HEK293T (cell line): ENCODE results near the gene ALCAM.

ENCODE experiments used
- CTCF ChIA-PET: fragments of 350-600 bp; formaldehyde crosslinking; extraction: SDS; loops from one replicate; lab custom pipeline; 2021; ENCODE audit warnings: antibody characterized with exemption, inconsistent platforms; lab: Yijun Ruan, JAX
- POLR2A ChIA-PET: fragments of 350-600 bp; formaldehyde crosslinking; extraction: SDS; loops from one replicate; lab custom pipeline; 2020; ENCODE audit warnings: antibody characterized with exemption, inconsistent platforms; lab: Yijun Ruan, JAX
- DNase-seq: peaks from one replicate; pipeline ENCODE4 v3.0.0; 2012; ENCODE audit warnings: mixed read lengths; ENCODE audit errors: extremely low spot score
- ARNT ChIP-seq: fragments of 450-650 bp; IDR thresholded peaks from 2 replicates; pipeline ENCODE4 v1.6.1; 2017; ENCODE audit warnings: mild to moderate bottlenecking
- BHLHE40 ChIP-seq: fragments of 450-650 bp; IDR thresholded peaks from 2 replicates; pipeline ENCODE4 v1.6.1; 2016; ENCODE audit warnings: mild to moderate bottlenecking, moderate library complexity, borderline replicate concordance
- CTBP1 ChIP-seq: fragments of 450-650 bp; IDR thresholded peaks from 2 replicates; pipeline ENCODE4 v1.6.1; 2016; ENCODE audit warnings: borderline replicate concordance
- ELF4 ChIP-seq: fragments of 450-650 bp; IDR thresholded peaks from 2 replicates; pipeline ENCODE4 v1.6.1; 2017; ENCODE audit warnings: antibody characterized with exemption
- FOXA1 ChIP-seq: fragments of 450-650 bp; IDR thresholded peaks from 2 replicates; pipeline ENCODE4 v1.6.1; 2016; ENCODE audit warnings: mild to moderate bottlenecking
- FOXK2 ChIP-seq: fragments of 450-650 bp; IDR thresholded peaks from 2 replicates; pipeline ENCODE4 v1.6.1; 2016; ENCODE audit warnings: mild to moderate bottlenecking
- FOXM1 ChIP-seq: fragments of 450-650 bp; IDR thresholded peaks from 2 replicates; pipeline ENCODE4 v1.6.1; 2017; ENCODE audit warnings: mild to moderate bottlenecking, borderline replicate concordance
- HDGF ChIP-seq: fragments of 450-650 bp; IDR thresholded peaks from 2 replicates; pipeline ENCODE4 v1.6.1; 2017; ENCODE audit warnings: antibody characterized with exemption, borderline replicate concordance
- L3MBTL2 ChIP-seq: fragments of 450-650 bp; conservative IDR thresholded peaks from 2 replicates; pipeline ENCODE4 v1.6.1; 2016; ENCODE audit warnings: mild to moderate bottlenecking
- LEF1 ChIP-seq: fragments of 450-650 bp; IDR thresholded peaks from 2 replicates; pipeline ENCODE4 v1.6.1; 2017; ENCODE audit warnings: mild to moderate bottlenecking, borderline replicate concordance
- NFRKB ChIP-seq: fragments of 450-650 bp; IDR thresholded peaks from 2 replicates; pipeline ENCODE4 v1.6.1; 2016; ENCODE audit warnings: mild to moderate bottlenecking, moderate library complexity
- PKNOX1 ChIP-seq: fragments of 450-650 bp; IDR thresholded peaks from 2 replicates; pipeline ENCODE4 v1.6.1; 2016
- SP1 ChIP-seq: fragments of 450-650 bp; IDR thresholded peaks from 2 replicates; pipeline ENCODE4 v1.6.1; 2017
- SUZ12 ChIP-seq: fragments of 450-650 bp; IDR thresholded peaks from 2 replicates; pipeline ENCODE4 v1.6.1; 2016; ENCODE audit warnings: mild to moderate bottlenecking
- TARDBP ChIP-seq: fragments of 450-650 bp; IDR thresholded peaks from 2 replicates; pipeline ENCODE4 v1.6.1; 2016
- ZNF384 ChIP-seq: fragments of 450-650 bp; IDR thresholded peaks from 2 replicates; pipeline ENCODE4 v1.6.1; 2016

ALCAM gene

GRCh38 chr3:105345156-105345555 is 21.6 kb upstream of the ALCAM start:
- POLR2A ChIA-PET: no interaction called here
- CTCF ChIA-PET: no interaction called here
- no peak for DNase-seq
- TF ChIP-seq NFRKB: no peak
- no peak for TF ChIP-seq HDGF
- no peak for TF ChIP-seq LEF1
- TF ChIP-seq FOXM1: no peak
- TF ChIP-seq PKNOX1: no peak
- TF ChIP-seq SP1: no peak

DNA sequence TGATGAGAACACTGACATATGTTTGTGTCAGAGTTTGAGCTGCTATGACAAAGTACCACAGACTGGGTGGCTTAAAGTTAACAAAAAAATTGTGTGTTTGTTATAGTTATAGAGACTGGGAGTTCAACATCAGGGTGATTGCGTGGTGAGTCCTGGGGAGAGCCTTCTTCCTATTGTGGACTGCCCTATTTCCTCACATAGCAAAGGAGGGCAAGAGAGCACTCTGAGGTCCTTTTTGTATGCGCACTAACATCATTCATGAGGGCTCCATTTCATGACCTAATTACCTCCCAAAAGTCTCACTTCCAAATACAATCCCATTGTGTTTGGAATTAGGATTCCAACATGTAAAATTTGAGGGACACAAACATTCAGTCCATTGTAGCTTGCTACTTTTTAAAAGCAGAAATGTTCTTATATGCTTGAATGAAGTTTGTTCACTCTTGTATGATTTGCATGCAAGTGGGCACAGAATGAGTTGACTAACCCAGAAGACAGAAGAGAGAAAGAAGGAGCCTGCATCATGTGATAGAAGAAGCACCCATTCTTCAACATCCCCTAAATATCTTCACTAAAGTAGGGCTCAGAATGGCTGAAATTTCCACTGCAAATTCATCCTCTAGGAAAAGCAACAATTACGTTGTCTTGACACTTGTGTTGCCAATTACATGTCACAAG is 18.9 kb upstream of the ALCAM start:
- ChIA-PET POLR2A (no interaction called here), CTCF (no interaction called here)
- DNase-seq: no peak
- no peak for TF ChIP-seq CTBP1
- TF ChIP-seq ARNT: no peak
- TF ChIP-seq L3MBTL2: no peak
- TF ChIP-seq FOXA1: no peak
- TF ChIP-seq PKNOX1: no peak
- TF ChIP-seq SP1: no peak
- TF ChIP-seq SUZ12: no peak
- no peak for TF ChIP-seq NFRKB
- TF ChIP-seq ELF4: no peak
- no peak for TF ChIP-seq FOXK2

DNA sequence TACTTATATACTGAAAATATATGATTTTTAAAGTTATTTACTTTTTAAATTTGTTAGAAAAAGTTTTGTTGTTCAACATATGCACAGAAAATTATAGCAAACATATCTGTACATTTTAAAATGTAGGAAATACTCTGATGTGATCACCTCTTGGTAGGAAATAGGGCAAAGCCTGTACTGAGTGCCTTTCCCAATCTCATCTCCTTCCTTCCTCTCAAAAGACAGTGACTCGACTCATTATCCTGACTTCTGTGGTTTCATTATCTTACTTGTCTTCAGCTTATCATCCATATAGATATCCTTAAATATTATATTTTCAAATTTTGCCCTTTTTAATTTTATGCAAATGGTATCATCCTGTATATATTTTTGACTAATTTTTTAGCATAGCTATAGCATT is 18.4 kb upstream of the ALCAM start:
- no peak for DNase-seq
- no peak for TF ChIP-seq L3MBTL2
- no peak for TF ChIP-seq FOXA1
- no peak for TF ChIP-seq CTBP1
- no peak for TF ChIP-seq FOXK2
- TF ChIP-seq TARDBP: no peak
- no peak for TF ChIP-seq PKNOX1
- no peak for TF ChIP-seq FOXM1
- TF ChIP-seq SP1: no peak
- TF ChIP-seq ARNT: no peak
- TF ChIP-seq BHLHE40: no peak
- ChIA-PET CTCF (no interaction called here), POLR2A (no interaction called here)

DNA sequence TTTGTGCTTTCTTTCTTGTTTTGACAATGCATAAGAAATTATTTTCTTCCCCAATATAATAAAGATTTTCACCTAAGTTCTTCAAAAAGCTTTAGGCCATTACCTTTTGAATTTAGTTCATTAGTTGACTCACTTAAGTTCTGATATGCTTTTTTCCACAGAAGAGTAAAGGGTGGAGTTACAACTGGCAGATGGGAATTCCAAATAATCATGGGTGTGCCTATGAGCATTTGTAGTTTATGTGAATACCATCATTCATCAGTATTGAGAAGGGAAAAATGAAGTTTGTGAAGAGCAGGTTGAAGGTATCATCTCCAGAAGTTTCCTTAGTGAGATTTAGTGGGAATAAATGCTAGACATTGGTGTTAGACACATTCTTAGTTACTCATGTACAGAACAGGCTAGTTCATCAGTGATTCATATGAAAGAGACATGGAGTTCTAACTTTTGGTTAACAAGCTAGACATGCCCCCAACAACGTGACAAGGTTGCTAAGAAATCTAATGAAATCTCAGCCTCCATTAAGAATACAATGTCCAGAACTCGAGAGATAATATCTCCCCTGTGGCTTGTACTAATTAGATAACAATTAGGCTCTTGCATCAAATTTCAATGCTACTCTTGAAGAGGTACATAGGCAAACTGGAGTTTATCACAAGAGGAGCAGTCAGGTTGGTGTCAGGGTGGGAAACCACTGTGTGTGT is 16.9 kb upstream of the ALCAM start:
- TF ChIP-seq FOXM1 (no peak), FOXA1 (no peak), FOXK2 (no peak), PKNOX1 (no peak), SP1 (no peak), LEF1 (no peak)
- DNase-seq: no peak
- ChIA-PET CTCF (no interaction called here), POLR2A (no interaction called here)

DNA sequence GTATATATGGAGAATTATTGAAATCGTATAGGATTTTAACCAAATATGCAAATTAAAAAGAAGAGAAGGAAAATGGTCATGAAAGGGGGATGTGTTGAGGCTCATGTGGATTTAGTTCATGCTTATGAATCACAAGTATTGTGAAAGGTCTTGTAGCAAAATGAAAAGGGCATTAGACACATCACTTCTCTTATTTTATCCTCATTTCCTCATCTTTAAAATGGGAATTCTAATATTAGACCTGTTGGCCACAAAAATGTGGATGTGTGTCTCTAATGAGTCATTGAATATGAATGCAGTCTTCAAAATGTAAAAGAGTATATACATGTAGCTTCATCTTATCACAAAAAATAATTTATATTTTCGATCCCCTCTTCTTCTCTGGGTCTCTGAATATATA is 14.9 kb upstream of the ALCAM start:
- no peak for TF ChIP-seq SP1
- TF ChIP-seq FOXM1: no peak
- TF ChIP-seq TARDBP: no peak
- TF ChIP-seq LEF1: no peak
- TF ChIP-seq PKNOX1: no peak
- TF ChIP-seq SUZ12: no peak
- no peak for TF ChIP-seq FOXK2
- no peak for TF ChIP-seq NFRKB
- no peak for TF ChIP-seq ZNF384
- no peak for TF ChIP-seq L3MBTL2
- TF ChIP-seq HDGF: no peak
- no peak for DNase-seq
- ChIA-PET POLR2A (no interaction called here), CTCF (interaction anchor here (0.6 kb wide), 1 partner anchor 190 kb away, joined by 3 read pairs; no protein-coding TSS in a partner anchor)
